Stimulated activated CD4-positive, alpha-beta T cell treated with anti-CD3 and anti-CD28 coated beads, TNF-alpha, amount 100 ng/mL, for 48 hours (primary cell): Measurements from ENCODE around the gene SMG1.
"Not testable (repeated sequence)": the region's sequence is repeated elsewhere in the genome, so short reads cannot be mapped to it uniquely, and the experiment has no call there.

Experiments
- DNase-seq, 3 donors: peaks; one replicate each; pipeline ENCODE4 v3.0.0-alpha.2; 2020; ENCODE audit warnings: low read depth in 3 of 3

The SMG1 gene

GRCh38 chr16:18925986-18926865 lies at the start of gene SMG1:
TSS of gene SMG1 (minus strand) at chr16:18926408. CDS start at chr16:18926041, 367 bp downstream.
- peak; percentile 88 to 95 (median 91) for DNase-seq

GRCh38 chr16:18975109-18975508 lies 48.9 kb upstream of the SMG1 start:
- DNase-seq = no peak

GRCh38 chr16:18969855-18970240 lies 43.6 kb upstream of the SMG1 start:
- DNase-seq = no peak

GRCh38 chr16:18969050-18969854 lies 43.0 kb upstream of the SMG1 start:
- peak; percentile 52 to 68 (median 67) for DNase-seq

GRCh38 chr16:18966791-18967190 lies 40.6 kb upstream of the SMG1 start:
- DNase-seq = no peak

GRCh38 chr16:18965555-18965954 lies 39.3 kb upstream of the SMG1 start:
- DNase-seq = no peak

- no peak for DNase-seq
Measured at GRCh38 chr16:18959031-18959505, 32.9 kb upstream of the SMG1 start.

GRCh38 chr16:18958621-18959029 lies 32.4 kb upstream of the SMG1 start:
- no peak for DNase-seq

GRCh38 chr16:18956658-18957241 lies 30.5 kb upstream of the SMG1 start:
- DNase-seq = not testable (repeated sequence)

GRCh38 chr16:18955874-18956580 lies 29.8 kb upstream of the SMG1 start:
- DNase-seq = not testable (repeated sequence)

GRCh38 chr16:18953547-18953946 lies 27.3 kb upstream of the SMG1 start:
- no peak for DNase-seq

- no peak for DNase-seq
Measured at GRCh38 chr16:18950469-18951185, 24.4 kb upstream of the SMG1 start.

GRCh38 chr16:18948372-18949020 lies 22.3 kb upstream of the SMG1 start:
- no peak for DNase-seq

- no peak for DNase-seq
Measured at GRCh38 chr16:18945233-18945632, 19.0 kb upstream of the SMG1 start.

GRCh38 chr16:18943414-18943813 lies 17.2 kb upstream of the SMG1 start:
- no peak for DNase-seq

GRCh38 chr16:18942061-18942460 lies 15.9 kb upstream of the SMG1 start:
- DNase-seq = no peak

GRCh38 chr16:18941471-18941870 lies 15.3 kb upstream of the SMG1 start:
- no peak for DNase-seq

GRCh38 chr16:18938986-18939385 lies 12.8 kb upstream of the SMG1 start:
- no peak for DNase-seq

- DNase-seq = no peak
Measured at GRCh38 chr16:18937390-18937789, 11.2 kb upstream of the SMG1 start.

GRCh38 chr16:18936727-18937340 lies 10.6 kb upstream of the SMG1 start:
- DNase-seq = no peak
